Left ventricle myocardium inferior (tissue), 1 donor: ENCODE measurements around the gene KCNMB2. TPM values are rescaled to one million over a fixed set of nuclear protein-coding genes. Genes with fewer than 3 reads are reported as not detected.

Experiments
- DNase-seq: peaks from one replicate; pipeline ENCODE4 v3.0.0-alpha.2; 2020
- H3K27ac ChIP-seq: fragments of 200-600 bp; replicated peaks from 2 replicates; pipeline ENCODE4 v1.8.0; 2021
- H3K27me3 ChIP-seq: fragments of 200-600 bp; 2 replicates; pipeline ENCODE4 v1.8.0; 2021; ENCODE audit warnings: low read depth
- H3K36me3 ChIP-seq: fragments of 200-600 bp; 2 replicates; pipeline ENCODE4 v1.8.0; 2021
- H3K4me1 ChIP-seq: fragments of 200-600 bp; 2 replicates; pipeline ENCODE4 v1.8.0; 2021
- H3K4me3 ChIP-seq: fragments of 200-600 bp; 2 replicates; pipeline ENCODE4 v1.8.0; 2021; ENCODE audit warnings: mild to moderate bottlenecking, moderate library complexity
- H3K9me3 ChIP-seq: fragments of 200-600 bp; replicated peaks from 2 replicates; pipeline ENCODE4 v1.8.0; 2021
- CTCF ChIP-seq: fragments of 200-600 bp; IDR thresholded peaks from 2 replicates; pipeline ENCODE4 v1.8.0; 2021; ENCODE audit warnings: antibody characterized with exemption, mild to moderate bottlenecking, borderline replicate concordance
- intact Hi-C: fragments of 100-400 bp; cut with micrococcal nuclease; formaldehyde crosslinking; loops from one replicate; pipeline ENCODE4 v1.11.0; 2022
- total RNA-seq: library from RNA; stranded (reverse); fragmentation: NEBNext Ultra II Directional; extraction: Animal tissue kit (Norgen Biotek cat#: 25700); gene quantifications from one replicate; pipeline ENCODE4 v1.2.1, GENCODE V29; 2021
- donor health status: DM: no; HTN: yes; CAD: no; lungs with severe emphysema.

Gene KCNMB2
- total RNA-seq, 1 donor from 2014 or later = 2.1 TPM

GRCh38 chr3:178875836-178876235, 339.6 kb downstream of the KCNMB2 start:
- no peaks in the 10 kb centered on the region for H3K9me3 ChIP-seq
- no peaks in the 10 kb centered on the region for H3K4me1 ChIP-seq
- DNase-seq = no peak
- TF ChIP-seq CTCF = no peak
- H3K4me3 ChIP-seq = no peak overlapping the region
- no peak overlapping the region for H3K27ac ChIP-seq
- no peaks in the 10 kb centered on the region for H3K27me3 ChIP-seq
- no peaks in the 10 kb centered on the region for H3K36me3 ChIP-seq
- intact Hi-C loops = no loop called here

GRCh38 chr3:178880274-178880673, 344.0 kb downstream of the KCNMB2 start:
- H3K27ac ChIP-seq = no peak overlapping the region
- no peak for DNase-seq
- TF ChIP-seq CTCF = no peak
- intact Hi-C loops = no loop called here
- no peaks in the 10 kb centered on the region for H3K4me1 ChIP-seq
- no peak overlapping the region for H3K4me3 ChIP-seq
- H3K9me3 ChIP-seq = peaks cover 15% of the 10 kb centered on the region
- no peaks in the 10 kb centered on the region for H3K27me3 ChIP-seq
- no peaks in the 10 kb centered on the region for H3K36me3 ChIP-seq
